Stomach smooth muscle (tissue), 2 donors: ENCODE data around the gene ADAMTS9.

Experiments
- H3K27ac ChIP-seq: one replicate; pipeline ENCODE4 v1.7.0; 2013; ENCODE audit warnings: mild to moderate bottlenecking, low read length, inconsistent platforms
- H3K27me3 ChIP-seq, 2 donors: one replicate each; pipeline ENCODE4 v1.7.0; 2013; ENCODE audit warnings: low read length in 2 of 2; ENCODE audit not compliant: insufficient read depth in 2 of 2, control insufficient read depth in 1 of 2
- H3K36me3 ChIP-seq, 2 donors: one replicate each; pipeline ENCODE4 v1.7.0; 2013; ENCODE audit warnings: low read length in 2 of 2; ENCODE audit not compliant: control insufficient read depth in 2 of 2, insufficient read depth in 2 of 2
- H3K4me1 ChIP-seq: one replicate; pipeline ENCODE4 v1.7.0; 2013; ENCODE audit warnings: low read length; ENCODE audit not compliant: control insufficient read depth, insufficient read depth
- H3K4me3 ChIP-seq, 2 donors: one replicate each; pipeline ENCODE4 v1.7.0; 2013; ENCODE audit warnings: low read length in 2 of 2
- H3K9ac ChIP-seq, 2 donors: one replicate each; pipeline ENCODE4 v1.7.0; 2013; ENCODE audit warnings: low read length in 2 of 2, mild to moderate bottlenecking in 1 of 2
- H3K9me3 ChIP-seq, 2 donors: one replicate each; pipeline ENCODE4 v1.7.0; 2013; ENCODE audit warnings: low read length in 2 of 2; ENCODE audit not compliant: control insufficient read depth in 2 of 2
- donor health status: healthy.
- donor health status: Pancreatic carcinoma.

Gene ADAMTS9

DNA sequence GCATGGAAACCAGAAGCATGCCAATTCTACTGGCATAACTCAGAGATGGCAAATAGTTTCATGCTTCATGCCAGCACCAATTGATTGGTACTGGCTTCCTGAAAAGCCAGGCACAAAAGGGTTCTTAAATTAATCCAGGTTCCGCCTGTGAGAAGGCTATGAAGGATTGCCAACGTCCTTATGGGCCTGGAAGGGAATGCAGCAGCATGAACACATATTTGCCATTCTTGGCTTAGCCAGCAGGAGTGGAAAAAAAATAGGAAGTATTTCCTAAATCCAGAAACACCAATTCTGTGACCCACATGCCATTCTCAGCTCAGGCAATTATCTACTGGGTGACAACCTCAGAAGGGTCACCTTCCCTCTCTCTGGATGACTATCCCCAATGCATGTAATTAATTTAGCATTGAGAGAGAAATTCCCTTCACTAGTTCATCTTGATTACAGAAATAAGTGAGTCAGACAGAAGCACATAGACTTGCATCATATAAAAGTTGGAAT is 36.0 kb downstream of the ADAMTS9 start:
- Histone ChIP-seq H3K9ac (no peak overlapping the region), H3K27me3 (no peaks in the 10 kb centered on the region), H3K36me3 (peaks cover 0 to 3% of the 10 kb centered on the region in 2 donors), H3K27ac (no peak overlapping the region), H3K9me3 (no peaks in the 10 kb centered on the region), H3K4me1 (no peaks in the 10 kb centered on the region), H3K4me3 (no peak overlapping the region)

GRCh38 chr3:64651303-64651702 is 36.5 kb downstream of the ADAMTS9 start:
- Histone ChIP-seq H3K27ac (no peak overlapping the region), H3K36me3 (peaks cover 0 to 3% of the 10 kb centered on the region in 2 donors), H3K9me3 (no peaks in the 10 kb centered on the region), H3K27me3 (no peaks in the 10 kb centered on the region), H3K4me1 (no peaks in the 10 kb centered on the region), H3K4me3 (no peak overlapping the region), H3K9ac (no peak overlapping the region)

- Histone ChIP-seq H3K4me1 (no peaks in the 10 kb centered on the region), H3K9ac (no peak overlapping the region), H3K36me3 (peaks cover 0 to 3% of the 10 kb centered on the region in 2 donors), H3K27me3 (no peaks in the 10 kb centered on the region), H3K4me3 (no peak overlapping the region), H3K9me3 (no peaks in the 10 kb centered on the region), H3K27ac (no peak overlapping the region)
Observed at GRCh38 chr3:64650715-64651114, 37.1 kb downstream of the ADAMTS9 start.

DNA sequence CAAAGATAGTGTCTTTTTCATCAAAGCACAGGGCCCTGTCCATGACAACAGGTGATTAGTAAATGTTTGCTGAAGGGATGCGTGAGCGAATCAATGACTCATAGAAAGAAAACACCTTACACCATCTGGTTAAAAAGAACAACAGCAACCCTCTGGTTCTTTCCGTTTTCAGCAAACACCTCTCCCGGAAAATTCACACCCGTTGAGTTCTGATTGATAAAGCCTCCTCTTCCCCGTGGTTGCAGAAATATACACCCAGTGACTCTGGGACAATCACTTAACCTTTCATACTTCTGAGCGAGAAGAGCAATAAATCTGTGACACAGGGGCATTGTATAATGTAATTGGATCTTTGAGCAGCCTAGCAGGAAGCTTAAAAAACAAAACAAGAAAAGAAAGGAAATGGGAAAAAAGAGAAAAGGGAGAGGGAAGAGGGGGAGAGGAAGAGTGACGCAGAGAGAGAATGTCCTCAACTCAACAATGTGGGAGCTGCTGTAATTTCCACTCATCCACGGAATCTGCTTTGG is 37.6 kb downstream of the ADAMTS9 start:
- Histone ChIP-seq H3K9me3 (no peaks in the 10 kb centered on the region), H3K4me3 (no peak overlapping the region), H3K9ac (no peak overlapping the region), H3K27ac (no peak overlapping the region), H3K36me3 (peaks cover 0 to 3% of the 10 kb centered on the region in 2 donors), H3K27me3 (no peaks in the 10 kb centered on the region), H3K4me1 (no peaks in the 10 kb centered on the region)

- Histone ChIP-seq H3K36me3 (peaks cover 0 to 4% of the 10 kb centered on the region in 2 donors), H3K9me3 (no peaks in the 10 kb centered on the region), H3K27me3 (no peaks in the 10 kb centered on the region), H3K27ac (no peak overlapping the region), H3K4me1 (no peaks in the 10 kb centered on the region), H3K4me3 (peak overlapping the region in 1 of 2 donors; percentile 7), H3K9ac (no peak overlapping the region)
Observed at GRCh38 chr3:64648927-64649906, 38.6 kb downstream of the ADAMTS9 start.

GRCh38 chr3:64647825-64648224 is 40.0 kb downstream of the ADAMTS9 start:
- Histone ChIP-seq H3K4me3 (no peak overlapping the region), H3K36me3 (peaks cover 0 to 4% of the 10 kb centered on the region in 2 donors), H3K4me1 (no peaks in the 10 kb centered on the region), H3K9me3 (no peaks in the 10 kb centered on the region), H3K9ac (no peak overlapping the region), H3K27ac (no peak overlapping the region), H3K27me3 (no peaks in the 10 kb centered on the region)

DNA sequence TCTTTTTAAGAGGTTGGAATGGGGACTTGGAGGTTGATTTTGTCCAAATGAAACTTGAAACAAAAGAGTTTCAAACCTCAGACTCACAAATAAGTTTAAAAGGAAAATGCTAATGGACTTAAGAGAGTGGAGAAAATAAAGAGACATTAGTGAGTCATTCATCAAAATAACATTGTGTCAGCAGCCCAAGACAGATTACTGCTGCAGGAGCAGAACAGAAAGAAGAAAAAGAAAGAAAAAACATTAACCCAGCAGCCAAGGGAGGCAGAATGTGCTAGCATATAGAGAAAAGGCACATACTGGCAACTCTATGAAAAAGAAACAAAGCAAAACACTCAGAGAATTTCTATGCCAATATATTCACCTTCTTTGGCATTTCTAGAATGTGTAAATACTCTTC is 42.6 kb downstream of the ADAMTS9 start:
- no peak overlapping the region for H3K27ac ChIP-seq

GRCh38 chr3:64644483-64644882 is 43.3 kb downstream of the ADAMTS9 start:
- Histone ChIP-seq H3K9me3 (no peaks in the 10 kb centered on the region), H3K36me3 (peaks cover 0 to 4% of the 10 kb centered on the region in 2 donors), H3K4me1 (no peaks in the 10 kb centered on the region), H3K4me3 (no peak overlapping the region), H3K27ac (no peak overlapping the region), H3K27me3 (no peaks in the 10 kb centered on the region), H3K9ac (no peak overlapping the region)

More for the DNA sequence above, 42.6 kb downstream of the ADAMTS9 start:
- Histone ChIP-seq H3K4me1 (no peaks in the 10 kb centered on the region), H3K9me3 (no peaks in the 10 kb centered on the region), H3K27me3 (no peaks in the 10 kb centered on the region), H3K36me3 (peaks cover 0 to 4% of the 10 kb centered on the region in 2 donors), H3K4me3 (no peak overlapping the region), H3K9ac (no peak overlapping the region)

- Histone ChIP-seq H3K27me3 (no peaks in the 10 kb centered on the region), H3K4me3 (no peak overlapping the region), H3K4me1 (no peaks in the 10 kb centered on the region), H3K36me3 (peaks cover 0 to 4% of the 10 kb centered on the region in 2 donors), H3K9me3 (no peaks in the 10 kb centered on the region), H3K9ac (no peak overlapping the region), H3K27ac (no peak overlapping the region)
Observed at GRCh38 chr3:64642327-64643151, 45.3 kb downstream of the ADAMTS9 start.

DNA sequence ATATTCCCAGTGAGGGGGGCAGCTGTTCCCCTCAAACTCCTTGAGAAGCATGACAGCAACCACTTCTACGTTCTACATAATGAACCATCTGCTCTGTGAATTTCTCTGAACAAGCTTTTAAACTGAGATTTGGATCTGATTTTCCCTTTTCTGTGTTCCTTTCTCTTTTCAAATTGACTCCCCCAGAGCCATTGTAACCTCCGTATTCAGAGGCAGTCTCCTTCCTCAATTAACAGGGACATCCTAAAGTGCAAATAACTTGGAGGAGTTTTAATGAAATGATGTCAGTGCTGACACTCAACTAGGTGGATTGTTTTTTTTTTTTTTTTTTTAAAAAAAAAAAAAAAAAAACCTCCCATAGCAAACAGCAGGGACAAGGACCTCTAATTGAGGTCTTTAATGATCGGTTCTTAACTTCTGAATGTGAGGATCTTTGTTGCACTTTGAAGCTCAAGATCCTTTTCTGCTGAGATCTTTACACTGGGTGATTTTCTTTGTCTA is 48.8 kb downstream of the ADAMTS9 start:
- H3K36me3 ChIP-seq: peaks cover 0 to 2% of the 10 kb centered on the region in 2 donors
- no peak overlapping the region for H3K4me3 ChIP-seq
- H3K9ac ChIP-seq: no peak overlapping the region
- H3K4me1 ChIP-seq: no peaks in the 10 kb centered on the region
- no peaks in the 10 kb centered on the region for H3K9me3 ChIP-seq
- no peak overlapping the region for H3K27ac ChIP-seq
- no peaks in the 10 kb centered on the region for H3K27me3 ChIP-seq
